ENCODE results near the gene CMKLR1.

Gene CMKLR1

DNA sequence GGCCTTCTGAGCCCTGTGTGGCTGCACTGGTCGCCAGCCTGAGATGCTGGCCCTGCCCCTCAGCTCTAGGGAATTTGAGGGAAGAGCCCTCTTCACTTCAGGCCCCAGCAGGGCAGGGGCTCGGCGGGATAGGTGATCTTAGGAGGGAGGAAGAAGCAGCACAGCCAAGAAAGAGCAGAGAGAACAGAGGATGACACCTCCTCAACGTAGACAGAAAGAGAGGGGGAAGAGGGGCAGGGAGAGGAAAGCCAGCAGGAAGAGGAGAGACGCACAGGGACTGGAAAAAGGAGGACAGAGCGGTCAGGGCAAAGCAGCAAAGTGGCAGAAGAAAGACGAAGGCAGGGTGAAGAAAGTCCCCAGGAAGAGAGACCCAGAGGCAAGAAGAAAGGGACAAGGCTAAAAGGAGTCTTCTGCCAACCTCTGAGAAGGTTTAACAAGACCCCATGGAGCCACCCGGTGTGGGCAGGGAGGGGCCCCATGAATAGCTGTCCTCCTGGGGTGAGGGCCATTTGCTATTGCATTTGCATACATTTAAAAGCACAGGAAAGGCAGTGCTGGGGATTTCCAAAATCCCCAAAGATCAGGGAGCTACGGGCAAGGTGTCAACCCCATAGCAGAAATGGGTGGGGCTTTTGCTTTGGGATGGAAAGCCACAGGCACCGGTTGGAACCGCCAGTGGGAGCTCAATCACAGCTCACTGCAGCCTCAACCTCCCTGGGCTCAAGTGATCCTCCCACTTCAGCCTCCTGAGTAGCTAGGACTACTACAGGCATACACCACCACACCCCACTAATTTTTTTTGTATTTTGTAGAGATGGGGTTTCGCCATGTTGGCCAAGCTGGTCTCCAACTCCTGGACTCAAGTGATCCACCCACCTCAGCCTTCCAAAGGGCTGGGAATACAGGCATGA lies 22.7 kb downstream of the CMKLR1 start:
- Histone ChIP-seq H3K27me3 (ENCODE audit: control insufficient read depth, insufficient read depth, low read length) (no peaks in the 10 kb centered on the region), H3K4me1 (ENCODE audit: control insufficient read depth, insufficient read depth, low read length) (peaks cover 14% of the 10 kb centered on the region), H3K4me3 (ENCODE audit: low read length) (no peak overlapping the region), H3K9ac (ENCODE audit: low read length) (no peak overlapping the region), H3K36me3 (ENCODE audit: control insufficient read depth, insufficient read depth, low read length) (no peaks in the 10 kb centered on the region), H3K9me3 (ENCODE audit: control insufficient read depth, low read length) (no peaks in the 10 kb centered on the region)

GRCh38 chr12:108315486-108316105 lies 23.5 kb downstream of the CMKLR1 start:
- H3K9me3 ChIP-seq (ENCODE audit: control insufficient read depth, low read length): no peaks in the 10 kb centered on the region
- H3K4me1 ChIP-seq (ENCODE audit: control insufficient read depth, insufficient read depth, low read length): peaks cover 14% of the 10 kb centered on the region
- no peak overlapping the region for H3K9ac ChIP-seq (ENCODE audit: low read length)
- H3K4me3 ChIP-seq (ENCODE audit: low read length): no peak overlapping the region
- H3K27me3 ChIP-seq (ENCODE audit: control insufficient read depth, insufficient read depth, low read length): no peaks in the 10 kb centered on the region
- H3K36me3 ChIP-seq (ENCODE audit: control insufficient read depth, insufficient read depth, low read length): no peaks in the 10 kb centered on the region

GRCh38 chr12:108313606-108314351 lies 25.3 kb downstream of the CMKLR1 start:
- H3K9ac ChIP-seq (ENCODE audit: low read length): no peak overlapping the region
- peaks cover 14% of the 10 kb centered on the region for H3K4me1 ChIP-seq (ENCODE audit: control insufficient read depth, insufficient read depth, low read length)
- H3K27me3 ChIP-seq (ENCODE audit: control insufficient read depth, insufficient read depth, low read length): no peaks in the 10 kb centered on the region
- H3K36me3 ChIP-seq (ENCODE audit: control insufficient read depth, insufficient read depth, low read length): no peaks in the 10 kb centered on the region
- no peaks in the 10 kb centered on the region for H3K9me3 ChIP-seq (ENCODE audit: control insufficient read depth, low read length)
- H3K4me3 ChIP-seq (ENCODE audit: low read length): no peak overlapping the region

- Histone ChIP-seq H3K4me3 (ENCODE audit: low read length) (no peak overlapping the region), H3K9ac (ENCODE audit: low read length) (no peak overlapping the region), H3K9me3 (ENCODE audit: control insufficient read depth, low read length) (no peaks in the 10 kb centered on the region), H3K4me1 (ENCODE audit: control insufficient read depth, insufficient read depth, low read length) (peaks cover 14% of the 10 kb centered on the region), H3K27me3 (ENCODE audit: control insufficient read depth, insufficient read depth, low read length) (no peaks in the 10 kb centered on the region), H3K36me3 (ENCODE audit: control insufficient read depth, insufficient read depth, low read length) (no peaks in the 10 kb centered on the region)
Measured at GRCh38 chr12:108313241-108313605, 25.9 kb downstream of the CMKLR1 start.

DNA sequence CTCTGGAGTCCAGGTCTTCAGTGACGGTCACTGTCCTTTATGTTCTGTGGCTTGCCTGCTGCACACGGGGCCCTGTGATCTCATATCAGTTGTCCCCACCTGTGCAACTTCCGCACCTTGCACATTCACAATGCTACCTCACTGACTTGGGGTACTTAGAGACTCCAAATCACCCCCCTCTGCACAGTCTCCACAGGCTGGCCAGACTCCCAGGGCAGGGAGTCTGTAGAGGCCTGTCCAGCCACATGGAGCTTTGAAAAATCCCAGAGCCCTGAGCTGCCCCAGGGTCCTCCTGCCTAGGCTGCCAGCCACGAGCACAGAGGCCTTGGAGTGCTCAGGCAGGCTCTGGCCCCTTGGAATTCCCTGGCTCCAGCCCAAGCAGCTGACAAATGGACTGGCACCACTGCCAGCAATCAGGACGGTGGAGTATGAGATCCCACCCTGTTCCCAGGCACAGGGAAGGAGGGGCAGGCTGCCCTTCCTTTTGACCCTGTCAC lies 26.4 kb downstream of the CMKLR1 start:
- no peak overlapping the region for H3K4me3 ChIP-seq (ENCODE audit: low read length)
- H3K36me3 ChIP-seq (ENCODE audit: control insufficient read depth, insufficient read depth, low read length): no peaks in the 10 kb centered on the region
- H3K27me3 ChIP-seq (ENCODE audit: control insufficient read depth, insufficient read depth, low read length): no peaks in the 10 kb centered on the region
- H3K4me1 ChIP-seq (ENCODE audit: control insufficient read depth, insufficient read depth, low read length): peaks cover 14% of the 10 kb centered on the region
- no peaks in the 10 kb centered on the region for H3K9me3 ChIP-seq (ENCODE audit: control insufficient read depth, low read length)
- H3K9ac ChIP-seq (ENCODE audit: low read length): no peak overlapping the region

- Histone ChIP-seq H3K27me3 (ENCODE audit: control insufficient read depth, insufficient read depth, low read length) (no peaks in the 10 kb centered on the region), H3K9me3 (ENCODE audit: control insufficient read depth, low read length) (no peaks in the 10 kb centered on the region), H3K4me1 (ENCODE audit: control insufficient read depth, insufficient read depth, low read length) (peaks cover 14% of the 10 kb centered on the region), H3K9ac (ENCODE audit: low read length) (no peak overlapping the region), H3K4me3 (ENCODE audit: low read length) (no peak overlapping the region), H3K36me3 (ENCODE audit: control insufficient read depth, insufficient read depth, low read length) (no peaks in the 10 kb centered on the region)
Measured at GRCh38 chr12:108312073-108312659, 26.9 kb downstream of the CMKLR1 start.

DNA sequence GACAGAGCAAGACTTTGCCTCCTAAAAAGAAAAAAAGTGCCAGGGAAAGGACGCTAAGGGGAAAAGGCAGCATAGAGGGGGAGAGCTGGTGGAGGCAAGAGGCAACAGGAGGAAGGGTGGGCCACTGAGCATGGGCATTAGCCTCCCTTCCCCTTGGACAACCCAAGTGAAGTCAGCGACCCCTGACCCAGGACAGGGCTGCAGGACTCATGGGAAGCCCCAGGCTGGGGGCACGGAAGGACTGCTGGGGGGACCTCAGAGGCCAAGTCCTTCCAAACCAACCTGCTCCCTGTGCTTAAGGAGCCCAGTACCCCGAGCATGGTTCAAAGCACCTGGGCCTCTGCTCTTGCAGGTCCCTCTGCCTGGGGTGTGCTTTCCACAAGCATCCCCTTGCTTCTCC lies 27.5 kb downstream of the CMKLR1 start:
- Histone ChIP-seq H3K9ac (ENCODE audit: low read length) (no peak overlapping the region), H3K4me1 (ENCODE audit: control insufficient read depth, insufficient read depth, low read length) (peaks cover 17% of the 10 kb centered on the region), H3K27me3 (ENCODE audit: control insufficient read depth, insufficient read depth, low read length) (no peaks in the 10 kb centered on the region)

GRCh38 chr12:108310489-108310888 lies 28.6 kb downstream of the CMKLR1 start:
- peaks cover 14% of the 10 kb centered on the region for H3K4me1 ChIP-seq (ENCODE audit: control insufficient read depth, insufficient read depth, low read length)

More for the DNA sequence above, 27.5 kb downstream of the CMKLR1 start:
- Histone ChIP-seq H3K4me3 (ENCODE audit: low read length) (no peak overlapping the region), H3K36me3 (ENCODE audit: control insufficient read depth, insufficient read depth, low read length) (no peaks in the 10 kb centered on the region), H3K9me3 (ENCODE audit: control insufficient read depth, low read length) (no peaks in the 10 kb centered on the region)

DNA sequence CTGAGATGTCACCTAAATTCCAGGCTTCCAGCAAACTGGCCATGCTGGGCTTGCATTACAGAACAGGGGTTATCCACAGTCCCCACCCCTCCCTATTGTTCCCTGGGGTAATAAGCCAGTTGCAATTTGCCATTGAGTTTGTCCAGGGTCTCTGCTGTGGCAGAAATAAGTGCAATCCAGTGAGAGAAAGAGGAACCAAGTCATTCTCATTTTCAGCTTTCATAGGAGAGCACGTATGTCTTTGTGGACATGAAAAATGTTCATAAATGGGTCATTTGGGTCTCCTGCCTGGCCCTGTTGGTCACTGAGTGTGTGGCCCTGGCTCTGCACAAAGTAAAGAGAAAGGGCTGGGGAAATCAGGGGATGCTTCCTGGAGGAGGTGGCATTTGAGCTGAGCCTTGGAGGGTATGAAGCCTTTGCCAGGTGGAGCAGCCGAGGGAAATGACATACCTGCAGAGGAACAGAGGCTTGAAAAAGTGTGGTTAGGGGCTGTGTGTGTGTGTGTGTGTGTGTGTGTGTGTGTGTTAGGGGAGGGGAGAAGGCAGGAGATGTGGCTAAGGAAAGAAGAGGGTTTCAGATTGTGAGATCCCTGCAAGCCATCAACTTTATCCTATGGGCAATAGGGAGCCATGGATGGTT lies 29.3 kb downstream of the CMKLR1 start:
- H3K36me3 ChIP-seq (ENCODE audit: control insufficient read depth, insufficient read depth, low read length): no peaks in the 10 kb centered on the region
- no peaks in the 10 kb centered on the region for H3K27me3 ChIP-seq (ENCODE audit: control insufficient read depth, insufficient read depth, low read length)
- H3K9ac ChIP-seq (ENCODE audit: low read length): no peak overlapping the region
- peaks cover 21% of the 10 kb centered on the region for H3K4me1 ChIP-seq (ENCODE audit: control insufficient read depth, insufficient read depth, low read length)
- no peaks in the 10 kb centered on the region for H3K9me3 ChIP-seq (ENCODE audit: control insufficient read depth, low read length)
- no peak overlapping the region for H3K4me3 ChIP-seq (ENCODE audit: low read length)

More at GRCh38 chr12:108310489-108310888, 28.6 kb downstream of the CMKLR1 start:
- no peaks in the 10 kb centered on the region for H3K27me3 ChIP-seq (ENCODE audit: control insufficient read depth, insufficient read depth, low read length)
- no peaks in the 10 kb centered on the region for H3K9me3 ChIP-seq (ENCODE audit: control insufficient read depth, low read length)
- no peak overlapping the region for H3K9ac ChIP-seq (ENCODE audit: low read length)
- no peak overlapping the region for H3K4me3 ChIP-seq (ENCODE audit: low read length)
- H3K36me3 ChIP-seq (ENCODE audit: control insufficient read depth, insufficient read depth, low read length): no peaks in the 10 kb centered on the region

GRCh38 chr12:108308395-108309085 lies 30.6 kb downstream of the CMKLR1 start:
- H3K9me3 ChIP-seq (ENCODE audit: control insufficient read depth, low read length): no peaks in the 10 kb centered on the region
- no peak overlapping the region for H3K9ac ChIP-seq (ENCODE audit: low read length)
- H3K27me3 ChIP-seq (ENCODE audit: control insufficient read depth, insufficient read depth, low read length): no peaks in the 10 kb centered on the region
- no peaks in the 10 kb centered on the region for H3K36me3 ChIP-seq (ENCODE audit: control insufficient read depth, insufficient read depth, low read length)
- H3K4me1 ChIP-seq (ENCODE audit: control insufficient read depth, insufficient read depth, low read length): peaks cover 30% of the 10 kb centered on the region
- no peak overlapping the region for H3K4me3 ChIP-seq (ENCODE audit: low read length)

- Histone ChIP-seq H3K9me3 (ENCODE audit: control insufficient read depth, low read length) (no peaks in the 10 kb centered on the region), H3K4me3 (ENCODE audit: low read length) (no peak overlapping the region), H3K27me3 (ENCODE audit: control insufficient read depth, insufficient read depth, low read length) (no peaks in the 10 kb centered on the region), H3K4me1 (ENCODE audit: control insufficient read depth, insufficient read depth, low read length) (peaks cover 39% of the 10 kb centered on the region), H3K36me3 (ENCODE audit: control insufficient read depth, insufficient read depth, low read length) (no peaks in the 10 kb centered on the region), H3K9ac (ENCODE audit: low read length) (no peak overlapping the region)
Measured at GRCh38 chr12:108307006-108307405, 32.1 kb downstream of the CMKLR1 start.

Data from mucosa of stomach (tissue), 1 donor.